Body of pancreas (tissue), 4 donors: Measurements from ENCODE around the gene RPH3AL.

Experiments
- POLR2A ChIP-seq, 3 donors: fragments of 450-650 bp; IDR thresholded peaks; one replicate each; pipeline ENCODE4 v1.6.1; 2016; ENCODE audit warnings: antibody characterized with exemption in 3 of 3, mild to moderate bottlenecking in 2 of 3
- TF ChIP-seq, protein P1 (sequence below), 7 experiments: fragments of 450-650 bp in 4 of 7; fragments of 200-600 bp in 3 of 7; sonication (generic) in 3 of 7; IDR thresholded peaks; one replicate each; pipeline ENCODE4 v1.5.1; 2016 to 2019; ENCODE audit warnings: antibody characterized with exemption in 7 of 7

DNA sequence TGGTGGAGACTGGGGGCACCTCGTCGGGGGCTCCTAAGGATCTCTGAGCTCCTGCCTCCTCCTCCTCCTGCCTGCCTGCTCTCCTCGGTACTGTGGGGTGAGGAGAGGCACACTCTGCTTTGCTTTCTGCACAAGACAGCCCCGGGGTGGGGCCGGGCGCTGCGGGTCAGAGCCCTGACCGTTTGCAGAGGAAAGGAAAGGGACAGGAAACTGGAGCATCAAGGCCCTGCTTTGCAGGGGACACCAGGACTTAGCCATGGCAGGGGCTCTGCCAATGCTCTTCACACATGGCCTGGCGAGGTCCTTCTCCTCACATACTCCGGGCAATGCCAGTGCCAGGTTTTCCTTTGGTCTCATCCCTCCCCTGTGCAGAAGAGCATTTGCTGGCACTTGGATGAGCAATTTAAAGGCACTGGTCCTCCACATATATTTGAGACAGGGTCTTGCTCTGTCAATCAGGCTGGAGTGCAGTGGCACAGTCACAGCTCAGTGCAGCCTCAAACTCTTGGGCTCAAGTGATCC is 147.4 kb downstream of the RPH3AL start:
- TF ChIP-seq, protein P1, sequence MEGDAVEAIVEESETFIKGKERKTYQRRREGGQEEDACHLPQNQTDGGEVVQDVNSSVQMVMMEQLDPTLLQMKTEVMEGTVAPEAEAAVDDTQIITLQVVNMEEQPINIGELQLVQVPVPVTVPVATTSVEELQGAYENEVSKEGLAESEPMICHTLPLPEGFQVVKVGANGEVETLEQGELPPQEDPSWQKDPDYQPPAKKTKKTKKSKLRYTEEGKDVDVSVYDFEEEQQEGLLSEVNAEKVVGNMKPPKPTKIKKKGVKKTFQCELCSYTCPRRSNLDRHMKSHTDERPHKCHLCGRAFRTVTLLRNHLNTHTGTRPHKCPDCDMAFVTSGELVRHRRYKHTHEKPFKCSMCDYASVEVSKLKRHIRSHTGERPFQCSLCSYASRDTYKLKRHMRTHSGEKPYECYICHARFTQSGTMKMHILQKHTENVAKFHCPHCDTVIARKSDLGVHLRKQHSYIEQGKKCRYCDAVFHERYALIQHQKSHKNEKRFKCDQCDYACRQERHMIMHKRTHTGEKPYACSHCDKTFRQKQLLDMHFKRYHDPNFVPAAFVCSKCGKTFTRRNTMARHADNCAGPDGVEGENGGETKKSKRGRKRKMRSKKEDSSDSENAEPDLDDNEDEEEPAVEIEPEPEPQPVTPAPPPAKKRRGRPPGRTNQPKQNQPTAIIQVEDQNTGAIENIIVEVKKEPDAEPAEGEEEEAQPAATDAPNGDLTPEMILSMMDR (IDR thresholded peaks at IDR 0.05) = no peak
- no peak for TF ChIP-seq POLR2A (IDR thresholded peaks at IDR 0.05)
